HG03457 (cell line): Measurements from ENCODE around the gene FTL.
"Not testable (repeated sequence)": the region's sequence is repeated elsewhere in the genome, so short reads cannot be mapped to it uniquely, and the experiment has no call there.

Experiments
- ATAC-seq: cut with Tn5 transposase; IDR thresholded peaks from one replicate; pipeline ENCODE4 v1.9.1; 2021; ENCODE audit warnings: moderate number of reproducible peaks; ENCODE audit not compliant: unreplicated experiment

The FTL gene

DNA sequence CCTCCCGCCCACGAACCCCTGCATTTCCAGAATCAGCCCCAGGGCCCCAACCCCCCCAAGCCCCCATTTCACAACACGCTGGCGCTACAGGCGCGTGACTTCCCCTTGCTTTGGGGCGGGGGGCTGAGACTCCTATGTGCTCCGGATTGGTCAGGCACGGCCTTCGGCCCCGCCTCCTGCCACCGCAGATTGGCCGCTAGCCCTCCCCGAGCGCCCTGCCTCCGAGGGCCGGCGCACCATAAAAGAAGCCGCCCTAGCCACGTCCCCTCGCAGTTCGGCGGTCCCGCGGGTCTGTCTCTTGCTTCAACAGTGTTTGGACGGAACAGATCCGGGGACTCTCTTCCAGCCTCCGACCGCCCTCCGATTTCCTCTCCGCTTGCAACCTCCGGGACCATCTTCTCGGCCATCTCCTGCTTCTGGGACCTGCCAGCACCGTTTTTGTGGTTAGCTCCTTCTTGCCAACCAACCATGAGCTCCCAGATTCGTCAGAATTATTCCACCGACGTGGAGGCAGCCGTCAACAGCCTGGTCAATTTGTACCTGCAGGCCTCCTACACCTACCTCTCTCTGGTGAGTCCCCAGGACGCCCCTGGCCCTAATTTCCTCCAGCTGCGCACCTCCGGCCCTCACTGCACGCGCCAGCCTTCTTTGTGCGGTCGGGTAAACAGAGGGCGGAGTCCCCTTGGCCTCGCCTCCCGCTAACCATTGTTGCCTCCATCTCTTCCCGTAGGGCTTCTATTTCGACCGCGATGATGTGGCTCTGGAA lies at the start of gene FTL:
Gene FTL (plus strand): TSS at position 270 of the 766 bp plus-strand sequence. CDS start 199 bp downstream, at position 469.
- peak; percentile 34 for ATAC-seq

DNA sequence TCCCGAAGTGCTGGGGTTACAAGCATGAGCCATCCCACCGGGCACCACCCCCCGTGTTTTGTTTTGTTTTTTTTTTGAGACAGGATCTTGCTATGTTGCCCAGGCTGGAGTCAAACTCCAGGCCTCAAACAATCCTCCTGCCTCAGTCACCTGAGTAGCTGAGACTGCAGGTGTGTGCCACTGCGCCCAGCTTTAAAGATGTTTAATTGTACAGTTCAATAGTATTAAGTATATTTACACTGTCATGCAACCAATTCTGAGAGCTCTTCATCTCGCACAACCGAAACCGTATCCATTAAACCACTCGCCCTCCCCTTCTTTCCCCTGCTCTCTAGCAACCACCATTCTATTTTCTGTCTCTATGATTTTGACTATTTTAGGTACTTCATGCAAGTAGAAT lies 49.4 kb upstream of the FTL start:
- ATAC-seq, result no peak

DNA sequence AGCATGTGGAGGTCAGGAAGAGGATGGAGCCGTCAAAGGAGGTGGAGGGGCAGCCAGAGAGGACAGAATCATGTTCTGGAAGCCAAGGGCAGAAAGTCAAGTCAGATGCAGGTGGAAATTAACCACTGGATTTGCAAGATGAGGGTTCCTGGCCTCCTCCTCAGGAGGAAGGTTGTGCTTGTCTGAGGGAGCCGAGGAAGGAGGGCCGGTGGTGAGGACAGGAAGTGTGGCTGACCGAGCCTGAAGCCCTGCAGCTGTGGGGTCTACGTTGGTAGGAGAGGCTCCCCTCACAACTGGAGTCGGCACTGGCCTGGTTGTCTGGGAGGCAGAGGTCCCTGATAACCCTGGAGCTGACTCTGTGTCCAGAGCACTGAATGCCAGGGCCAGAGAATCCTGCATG lies 47.0 kb upstream of the FTL start:
- ATAC-seq, result no peak

DNA sequence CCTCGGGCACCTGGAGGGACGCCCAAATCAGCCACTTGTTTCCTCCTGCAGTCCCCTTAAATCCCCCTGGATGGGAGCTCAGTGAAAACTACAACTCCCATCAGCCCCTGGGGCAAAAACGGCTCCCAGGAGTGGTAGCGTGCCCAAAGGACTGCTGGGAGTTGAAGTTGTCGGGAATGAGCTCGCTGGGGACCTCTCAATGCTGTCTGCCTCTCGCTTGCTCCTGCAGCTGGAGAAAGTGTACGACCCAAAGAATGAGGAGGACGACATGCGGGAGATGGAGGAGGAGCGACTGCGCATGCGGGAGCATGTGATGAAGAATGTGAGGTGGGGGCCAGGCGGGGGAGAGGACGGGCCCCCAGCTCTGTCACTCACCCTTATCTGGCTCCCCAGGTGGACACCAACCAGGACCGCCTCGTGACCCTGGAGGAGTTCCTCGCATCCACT lies 46.3 kb upstream of the FTL start:
- no peak for ATAC-seq

DNA sequence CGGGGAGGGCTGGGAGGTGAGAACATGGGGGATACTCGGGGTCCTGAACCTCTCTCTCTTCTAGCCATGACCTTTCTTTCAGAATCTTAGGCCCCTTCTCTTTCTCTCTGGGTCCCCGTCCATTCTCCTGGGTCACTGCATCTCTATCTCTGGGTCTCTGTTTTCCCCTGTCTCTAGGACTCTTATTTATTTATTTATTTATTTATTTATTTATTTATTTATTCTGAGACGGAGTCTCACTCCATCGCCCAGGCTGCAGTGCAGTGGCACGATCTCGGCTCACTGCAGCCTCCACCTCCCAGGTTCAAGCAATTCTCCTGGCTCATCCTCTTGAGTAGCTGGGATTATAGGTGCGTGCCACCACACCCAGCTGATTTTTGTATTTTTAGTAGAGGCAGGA lies 45.8 kb upstream of the FTL start:
- not testable (repeated sequence) for ATAC-seq

DNA sequence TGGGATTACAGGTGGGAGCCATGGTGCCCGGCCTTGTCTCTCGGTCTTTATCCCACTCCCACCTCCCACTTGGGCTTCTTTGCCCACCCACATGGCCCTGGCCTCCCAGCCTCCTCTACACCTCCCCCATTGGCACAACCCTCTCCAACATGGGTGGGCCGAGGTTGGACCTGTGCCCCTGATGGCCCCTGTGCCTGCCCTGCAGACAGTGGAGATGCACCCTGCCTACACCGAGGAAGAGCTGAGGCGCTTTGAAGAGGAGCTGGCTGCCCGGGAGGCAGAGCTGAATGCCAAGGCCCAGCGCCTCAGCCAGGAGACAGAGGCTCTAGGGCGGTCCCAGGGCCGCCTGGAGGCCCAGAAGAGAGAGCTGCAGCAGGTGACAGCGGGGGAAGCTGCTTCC lies 44.2 kb upstream of the FTL start:
- ATAC-seq, result no peak

DNA sequence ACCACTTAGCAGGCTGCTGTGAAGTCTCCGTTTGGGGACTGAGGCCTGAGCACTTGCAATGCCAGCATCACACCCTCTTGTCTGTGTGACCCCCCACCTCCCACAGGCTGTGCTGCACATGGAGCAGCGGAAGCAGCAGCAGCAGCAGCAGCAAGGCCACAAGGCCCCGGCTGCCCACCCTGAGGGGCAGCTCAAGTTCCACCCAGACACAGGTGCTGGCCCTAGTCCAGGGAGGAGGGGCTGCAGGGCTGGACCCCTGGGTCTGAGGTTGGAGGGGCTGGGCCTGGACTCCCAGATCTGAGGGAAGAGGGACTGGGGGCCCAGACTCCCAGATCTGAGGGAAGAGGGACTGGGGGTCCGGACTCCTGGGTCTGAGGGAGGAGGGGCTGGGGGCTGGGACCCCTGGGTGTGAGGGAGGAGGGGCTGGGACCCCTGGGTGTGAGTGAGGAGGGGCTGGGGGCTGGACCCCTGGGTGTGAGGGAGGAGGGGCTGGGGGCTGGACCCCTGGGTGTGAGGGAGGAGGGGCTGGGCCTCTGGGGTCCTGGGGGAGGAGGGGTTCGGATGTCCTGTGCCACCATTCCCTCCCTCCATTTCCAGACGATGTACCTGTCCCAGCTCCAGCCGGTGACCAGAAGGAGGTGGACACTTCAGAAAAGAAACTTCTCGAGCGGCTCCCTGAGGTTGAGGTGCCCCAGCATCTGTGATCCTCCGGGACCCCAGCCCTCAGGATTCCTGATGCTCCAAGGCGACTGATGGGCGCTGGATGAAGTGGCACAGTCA lies 43.2 kb upstream of the FTL start:
- no peak for ATAC-seq

DNA sequence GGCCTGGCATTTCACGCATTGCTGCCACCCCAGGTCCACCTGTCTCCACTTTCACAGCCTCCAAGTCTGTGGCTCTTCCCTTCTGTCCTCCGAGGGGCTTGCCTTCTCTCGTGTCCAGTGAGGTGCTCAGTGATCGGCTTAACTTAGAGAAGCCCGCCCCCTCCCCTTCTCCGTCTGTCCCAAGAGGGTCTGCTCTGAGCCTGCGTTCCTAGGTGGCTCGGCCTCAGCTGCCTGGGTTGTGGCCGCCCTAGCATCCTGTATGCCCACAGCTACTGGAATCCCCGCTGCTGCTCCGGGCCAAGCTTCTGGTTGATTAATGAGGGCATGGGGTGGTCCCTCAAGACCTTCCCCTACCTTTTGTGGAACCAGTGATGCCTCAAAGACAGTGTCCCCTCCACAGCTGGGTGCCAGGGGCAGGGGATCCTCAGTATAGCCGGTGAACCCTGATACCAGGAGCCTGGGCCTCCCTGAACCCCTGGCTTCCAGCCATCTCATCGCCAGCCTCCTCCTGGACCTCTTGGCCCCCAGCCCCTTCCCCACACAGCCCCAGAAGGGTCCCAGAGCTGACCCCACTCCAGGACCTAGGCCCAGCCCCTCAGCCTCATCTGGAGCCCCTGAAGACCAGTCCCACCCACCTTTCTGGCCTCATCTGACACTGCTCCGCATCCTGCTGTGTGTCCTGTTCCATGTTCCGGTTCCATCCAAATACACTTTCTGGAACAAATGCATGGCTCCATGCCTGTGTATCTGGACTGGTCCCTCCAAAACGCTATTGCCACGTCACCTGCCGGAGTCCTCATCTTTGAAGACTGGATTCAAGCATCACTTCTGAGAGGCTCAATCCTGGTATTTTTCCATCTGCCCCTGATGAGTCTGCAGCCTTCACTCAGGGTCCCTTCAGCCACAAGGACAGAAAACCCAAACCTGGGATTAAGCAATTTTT lies 42.3 kb upstream of the FTL start:
- ATAC-seq, result no peak

DNA sequence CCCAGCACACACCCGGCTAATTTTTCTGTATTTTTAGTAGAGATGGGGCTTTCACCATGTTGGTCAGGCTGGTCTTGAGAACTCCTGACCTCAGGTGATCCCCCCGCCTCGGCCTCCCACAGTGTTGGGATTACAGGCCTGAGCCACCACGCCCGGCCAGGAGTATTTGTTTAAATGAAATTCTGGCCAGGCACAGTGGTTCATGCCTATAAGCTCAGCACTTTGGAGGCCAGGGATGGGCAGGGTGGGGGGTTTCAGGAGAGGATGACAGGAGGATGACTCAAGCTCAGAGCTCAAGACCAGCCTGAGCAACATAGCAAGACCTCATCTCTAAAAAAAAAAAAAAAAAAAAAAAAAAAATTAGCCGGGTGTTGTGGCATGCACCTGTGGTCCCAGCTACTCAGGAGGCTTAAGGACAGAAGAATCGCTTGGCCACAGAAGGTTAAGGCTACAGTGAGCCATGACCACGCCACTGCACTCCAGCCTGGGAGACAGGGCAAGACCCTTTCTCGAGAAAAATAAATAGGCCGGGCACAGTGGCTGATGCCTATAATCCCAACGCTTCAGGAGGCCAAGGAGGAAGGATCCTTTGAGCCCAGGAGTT lies 39.8 kb upstream of the FTL start:
- no peak for ATAC-seq

DNA sequence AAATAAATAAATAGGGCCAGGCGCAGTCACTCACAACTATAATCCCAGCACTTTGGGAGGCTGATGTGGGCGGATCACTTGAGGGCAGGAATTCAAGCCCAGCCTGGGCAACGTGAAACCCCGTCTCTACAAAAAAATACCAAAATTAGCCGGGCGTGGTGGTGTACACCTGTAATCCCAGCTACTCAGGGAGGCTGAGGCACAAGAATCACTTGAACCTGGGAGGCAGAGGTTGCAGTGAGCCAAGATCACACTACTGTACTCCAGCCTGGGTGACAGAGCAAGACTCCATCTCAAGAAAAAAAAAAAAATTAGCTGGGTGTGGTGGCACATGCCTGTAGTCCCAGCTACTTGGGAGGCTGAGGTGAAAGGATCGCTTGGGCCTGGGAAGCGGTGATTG lies 39.2 kb upstream of the FTL start:
- ATAC-seq, result not testable (repeated sequence)

DNA sequence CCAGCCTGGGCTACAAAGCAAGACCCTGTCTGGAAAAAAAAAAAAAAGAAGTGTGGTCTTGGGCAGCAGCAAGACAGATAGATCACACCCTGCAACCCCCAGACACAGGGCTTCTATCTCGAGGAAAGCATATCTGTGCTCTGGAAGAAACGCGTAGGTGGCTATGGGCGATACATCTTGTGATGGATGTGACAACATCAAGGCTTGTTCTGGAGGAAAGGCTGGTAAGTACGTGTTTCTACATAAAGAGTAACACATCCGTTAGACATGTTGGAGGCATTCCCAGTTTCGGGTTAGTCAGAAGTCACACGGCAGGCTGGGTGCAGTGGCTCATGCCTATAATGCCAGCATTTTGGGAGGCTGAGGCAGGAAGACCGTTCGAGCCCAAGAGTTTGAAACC lies 38.2 kb upstream of the FTL start:
- ATAC-seq, result no peak

DNA sequence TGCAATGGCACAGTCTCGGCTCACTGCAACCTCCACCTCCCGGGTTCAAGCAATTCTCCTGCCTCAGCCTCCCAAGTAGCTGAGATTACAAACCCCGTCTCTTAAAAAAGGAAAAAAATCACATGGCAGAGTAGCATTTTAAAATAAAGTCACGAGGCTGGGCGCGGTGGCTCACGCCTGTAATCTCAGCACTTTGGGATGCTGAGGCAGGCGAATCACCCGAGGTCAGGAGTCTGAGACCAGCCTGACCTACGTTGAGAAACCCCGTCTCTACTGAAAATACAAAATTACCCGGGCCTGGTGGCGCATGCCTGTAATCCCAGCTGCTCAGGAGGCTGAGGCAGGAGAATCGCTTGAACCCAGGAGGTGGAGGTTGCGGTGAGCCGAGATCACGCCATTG lies 37.4 kb upstream of the FTL start:
- ATAC-seq, result not testable (repeated sequence)

DNA sequence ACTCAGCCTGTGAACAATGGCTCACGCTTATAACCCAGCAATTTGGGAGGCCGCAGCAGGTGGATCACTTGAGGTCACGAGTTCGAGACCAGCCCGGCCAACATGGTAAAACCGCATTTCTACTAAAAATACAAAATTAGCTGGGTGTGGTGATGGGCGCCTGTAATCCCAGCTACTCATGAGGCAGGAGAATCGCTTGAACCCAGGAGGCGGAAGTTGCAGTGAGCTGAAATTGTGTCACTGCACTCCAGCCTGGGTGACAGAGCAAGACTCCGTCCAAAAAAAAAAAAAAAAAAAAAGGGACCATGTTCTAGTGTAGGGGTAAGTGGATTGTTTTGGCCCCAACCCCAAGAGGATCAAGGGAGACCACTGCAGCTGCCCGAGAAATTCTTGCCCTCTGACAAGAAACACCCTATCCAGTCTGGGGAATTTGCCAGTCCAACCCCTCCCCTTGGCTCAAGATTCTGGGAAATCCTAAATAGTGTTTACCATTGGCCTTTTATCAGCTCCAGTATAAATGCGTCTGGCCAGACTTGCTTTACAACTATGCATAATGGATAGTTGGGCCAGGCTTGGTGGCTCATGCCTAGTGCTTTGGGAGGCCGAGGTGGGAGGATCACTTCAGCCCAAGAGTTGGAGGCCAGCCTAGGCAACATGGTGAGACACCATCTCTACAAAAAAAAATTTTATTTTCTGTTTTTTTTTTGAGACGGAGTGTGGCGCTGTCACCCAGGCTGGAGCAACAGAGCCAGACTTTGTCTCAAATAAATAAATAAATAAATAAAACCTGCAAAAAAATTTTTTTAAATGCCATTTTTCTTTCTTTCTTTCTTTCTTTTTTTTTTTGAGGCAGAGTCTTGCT lies 36.7 kb upstream of the FTL start:
- no peak for ATAC-seq

DNA sequence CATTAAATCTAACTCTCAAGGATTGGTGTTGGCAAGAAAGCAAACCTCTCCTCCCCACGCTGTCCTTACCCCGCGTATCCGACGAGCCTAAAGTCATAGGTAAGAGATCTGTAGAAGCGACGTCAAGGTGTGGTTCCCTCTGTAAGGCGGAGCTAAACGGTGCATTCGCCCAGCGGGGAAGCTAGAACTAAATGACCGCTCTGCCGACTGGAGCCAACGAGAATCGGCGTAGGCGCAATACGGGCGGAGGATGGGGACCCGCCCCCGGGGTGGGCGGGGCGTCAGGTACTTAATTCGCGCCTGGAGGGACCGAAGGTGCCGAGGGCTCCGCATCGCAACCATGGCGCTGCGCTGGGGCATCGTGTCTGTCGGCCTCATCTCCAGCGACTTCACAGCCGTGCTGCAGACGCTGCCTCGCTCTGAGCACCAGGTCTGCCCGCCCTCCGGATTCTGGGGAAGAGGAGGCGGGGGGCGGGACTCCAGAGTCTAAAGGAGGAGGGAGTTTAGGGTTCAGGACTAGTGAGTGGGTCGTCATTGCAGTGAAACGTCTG lies 31.7 kb upstream of the FTL start, which contains the start of gene DHDH:
Gene DHDH (plus strand): TSS at position 318 of the 551 bp plus-strand sequence. CDS start 23 bp downstream, at position 341.
- ATAC-seq, result no peak

DNA sequence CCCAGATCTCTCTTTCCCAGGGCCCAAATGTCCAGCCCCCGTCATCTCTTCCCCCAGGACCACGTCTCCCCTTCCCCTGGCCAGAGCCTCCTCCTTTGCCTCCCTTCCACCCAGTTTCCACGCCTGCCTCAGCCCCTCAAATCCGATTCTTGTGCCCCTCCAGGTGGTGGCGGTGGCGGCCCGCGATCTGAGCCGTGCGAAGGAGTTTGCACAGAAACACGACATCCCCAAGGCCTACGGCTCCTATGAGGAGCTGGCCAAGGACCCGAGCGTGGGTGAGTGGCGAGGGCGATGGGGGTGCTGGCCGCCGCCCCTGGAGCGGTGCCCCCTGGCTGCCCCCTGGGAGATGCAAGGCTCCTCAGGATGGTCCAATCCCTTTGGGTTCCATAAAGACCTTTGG lies 30.3 kb upstream of the FTL start:
- ATAC-seq, result no peak

DNA sequence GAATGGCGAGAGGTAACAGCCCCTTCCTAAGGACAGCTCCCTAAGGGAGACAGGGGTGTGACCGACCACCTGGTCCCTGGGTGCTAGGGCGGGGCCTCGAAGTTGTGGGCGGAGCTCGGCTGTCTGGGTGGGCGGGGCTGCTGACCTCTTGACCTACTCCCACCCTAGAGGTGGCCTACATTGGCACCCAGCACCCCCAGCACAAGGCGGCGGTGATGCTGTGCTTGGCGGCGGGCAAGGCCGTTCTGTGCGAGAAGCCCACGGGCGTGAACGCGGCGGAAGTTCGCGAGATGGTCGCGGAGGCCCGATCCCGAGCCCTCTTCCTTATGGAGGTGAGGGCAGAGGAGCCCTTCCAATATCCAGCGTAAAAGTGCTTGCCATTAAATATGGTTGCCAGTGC lies 29.2 kb upstream of the FTL start:
- ATAC-seq, result no peak

DNA sequence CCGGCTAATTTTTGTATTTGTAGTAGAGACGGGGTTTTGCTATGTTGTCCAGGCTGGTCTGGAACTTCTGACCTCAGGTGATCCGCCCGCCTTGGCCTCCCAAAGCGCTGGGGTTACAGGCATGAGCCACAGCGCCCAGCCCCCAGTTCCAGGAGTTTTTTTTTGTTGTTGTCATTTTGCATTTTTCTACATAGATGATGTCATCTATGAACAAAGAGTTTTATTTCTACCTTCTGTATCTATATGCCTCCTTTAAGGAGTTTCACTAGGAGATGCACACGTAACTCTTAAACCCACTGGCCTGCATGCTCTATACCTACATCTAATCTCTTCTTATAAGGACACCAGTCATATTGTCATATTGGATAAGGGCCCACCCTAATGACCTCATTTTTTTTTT lies 26.9 kb upstream of the FTL start:
- no peak for ATAC-seq

DNA sequence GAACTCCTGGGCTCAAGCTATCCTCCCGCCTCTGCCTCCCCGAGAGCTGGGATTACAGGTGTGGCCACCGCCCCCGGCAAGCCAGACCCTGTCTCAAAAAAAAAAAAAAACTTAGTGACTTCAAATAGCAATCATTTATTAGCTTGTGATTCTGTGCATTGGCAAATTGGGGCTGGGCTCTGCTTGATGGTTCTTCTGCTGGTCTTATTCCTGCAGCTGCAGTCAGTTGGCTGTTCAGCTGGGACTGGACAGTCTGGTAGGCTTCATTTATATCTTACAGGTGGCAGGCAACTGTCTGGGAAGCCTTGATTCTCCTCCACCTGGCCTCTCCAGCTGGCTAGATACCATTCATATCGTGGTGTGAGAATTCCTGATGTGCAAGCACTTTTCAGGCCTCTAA lies 24.2 kb upstream of the FTL start:
- ATAC-seq, result no peak

DNA sequence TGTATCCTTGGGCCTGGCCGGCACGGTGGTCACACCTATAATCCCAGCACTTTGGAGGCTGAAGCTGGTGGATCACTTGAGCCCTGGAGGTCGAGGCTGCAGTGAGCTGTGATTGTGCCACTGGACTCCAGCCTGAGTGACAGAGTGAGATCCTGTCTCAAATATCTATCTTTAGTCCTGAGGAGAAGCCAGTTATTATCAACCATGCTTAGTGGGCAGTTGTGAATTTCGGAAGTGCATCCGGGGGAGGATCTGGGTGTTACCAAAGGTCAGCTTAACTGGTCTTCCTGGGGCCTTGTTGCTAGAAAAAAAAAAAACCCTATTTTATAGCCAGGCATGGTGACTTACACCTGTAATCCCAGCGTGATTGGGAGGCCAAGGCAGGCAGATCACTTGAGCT lies 22.0 kb upstream of the FTL start:
- no peak for ATAC-seq
